Glomerular endothelial cell (primary cell): ENCODE measurements around the gene MAD1L1. TPM values are rescaled to one million over a fixed set of nuclear protein-coding genes. Genes with fewer than 3 reads are reported as not detected.

ENCODE experiments used
- DNase-seq: peaks from one replicate; pipeline ENCODE4 v3.0.0-alpha.2; 2011; ENCODE audit warnings: low read depth, low spot score; ENCODE audit errors: extremely low read depth
- total RNA-seq: library from RNA; depleted of rRNA; stranded (reverse); fragments of >200 nt; gene quantifications from 2 replicates; pipeline ENCODE4 v1.2.3, GENCODE V29; 2015

MAD1L1 gene
- total RNA-seq, 1 donor from 2014 or later = 59.4 TPM

DNA sequence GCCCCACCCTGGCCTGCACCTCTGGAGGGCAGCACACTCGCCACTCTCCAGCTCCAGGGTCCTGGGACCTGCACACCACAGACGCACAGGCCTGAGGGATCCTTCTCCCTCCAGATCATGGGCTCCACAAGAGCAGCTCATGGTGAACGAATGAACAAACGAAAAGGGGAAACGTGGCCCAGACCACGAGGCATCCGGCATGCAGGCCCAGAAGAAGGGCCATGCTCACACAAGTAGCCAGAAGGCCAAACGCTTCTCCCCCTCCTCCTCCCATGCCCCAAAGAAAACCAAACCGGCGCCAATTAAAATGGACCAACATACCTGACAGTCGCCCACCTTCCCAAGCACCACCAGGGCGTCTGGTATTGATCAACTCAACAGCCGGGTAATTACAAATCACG is 30.4 kb downstream of the MAD1L1 start:
- no peak for DNase-seq

DNA sequence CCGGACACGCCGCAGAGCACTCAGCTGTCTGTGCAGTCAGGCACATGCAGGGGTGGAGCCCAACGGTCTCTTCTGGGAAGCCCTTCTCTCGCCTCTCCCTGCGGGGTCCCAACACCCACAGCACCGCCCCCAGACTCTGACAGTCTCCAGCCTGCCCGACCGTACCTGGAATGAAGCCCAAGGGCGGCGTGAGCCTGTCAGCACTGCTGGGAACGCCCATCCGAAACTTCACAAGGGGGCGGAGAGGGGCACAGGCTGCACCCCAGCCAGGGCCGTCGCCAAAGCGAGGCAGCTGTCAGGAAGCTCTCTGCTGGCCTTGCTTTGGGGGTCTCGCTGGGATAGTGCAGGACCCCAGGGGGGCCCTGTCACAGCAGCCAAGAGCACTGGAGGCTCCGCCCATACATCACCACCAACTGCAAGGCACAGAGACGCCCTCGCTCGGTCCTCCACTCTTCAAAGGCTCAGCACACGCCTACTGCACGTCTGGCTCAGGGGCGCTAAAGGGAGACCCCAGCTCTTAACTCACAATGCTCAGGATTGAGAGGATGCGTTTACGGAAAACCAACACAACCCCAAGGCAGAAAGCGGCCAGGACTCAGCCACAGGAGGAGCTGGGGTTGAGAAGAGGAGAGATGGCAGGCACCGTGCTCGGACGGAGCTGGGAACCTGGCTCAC is 30.9 kb downstream of the MAD1L1 start:
- DNase-seq = no peak

DNA sequence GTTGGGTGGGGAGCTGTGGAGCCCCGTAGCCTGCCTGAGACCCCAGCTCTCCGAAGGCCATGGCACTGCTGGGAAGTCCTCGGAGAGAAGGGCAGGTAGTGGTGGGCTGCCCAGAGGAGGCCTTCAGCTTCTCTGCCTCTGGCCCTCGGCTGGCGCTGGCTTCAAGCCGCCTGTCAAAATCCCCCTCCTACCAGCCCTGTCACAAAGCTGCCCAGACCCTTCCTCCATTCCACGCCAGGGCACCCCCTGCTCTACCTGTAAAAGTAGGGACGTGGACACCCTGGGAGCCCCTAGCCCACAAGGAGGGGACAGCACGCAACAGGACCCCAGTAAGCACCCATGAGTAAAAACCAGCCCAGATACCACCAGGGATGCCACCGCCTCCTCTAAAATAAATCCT is 31.6 kb downstream of the MAD1L1 start:
- DNase-seq = no peak

DNA sequence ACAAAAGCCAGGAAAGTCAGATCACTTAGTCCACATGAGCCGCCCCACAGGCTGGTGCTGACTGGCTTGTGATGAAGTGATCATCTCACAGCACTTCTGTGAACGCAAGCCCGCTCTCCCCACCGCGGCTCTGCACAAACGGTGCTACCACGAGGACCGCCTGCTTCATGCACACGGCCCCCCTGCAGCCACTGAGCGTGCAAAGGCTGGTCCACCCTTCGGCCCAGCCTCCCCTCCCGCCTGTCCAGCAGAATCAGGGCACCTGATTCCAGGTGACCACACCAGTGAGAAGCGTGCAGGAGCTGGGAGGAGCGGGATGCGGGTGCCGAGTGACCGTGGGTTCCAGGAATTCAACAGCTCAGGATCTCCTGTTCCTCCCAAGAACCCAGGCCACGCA is 32.2 kb downstream of the MAD1L1 start:
- no peak for DNase-seq

DNA sequence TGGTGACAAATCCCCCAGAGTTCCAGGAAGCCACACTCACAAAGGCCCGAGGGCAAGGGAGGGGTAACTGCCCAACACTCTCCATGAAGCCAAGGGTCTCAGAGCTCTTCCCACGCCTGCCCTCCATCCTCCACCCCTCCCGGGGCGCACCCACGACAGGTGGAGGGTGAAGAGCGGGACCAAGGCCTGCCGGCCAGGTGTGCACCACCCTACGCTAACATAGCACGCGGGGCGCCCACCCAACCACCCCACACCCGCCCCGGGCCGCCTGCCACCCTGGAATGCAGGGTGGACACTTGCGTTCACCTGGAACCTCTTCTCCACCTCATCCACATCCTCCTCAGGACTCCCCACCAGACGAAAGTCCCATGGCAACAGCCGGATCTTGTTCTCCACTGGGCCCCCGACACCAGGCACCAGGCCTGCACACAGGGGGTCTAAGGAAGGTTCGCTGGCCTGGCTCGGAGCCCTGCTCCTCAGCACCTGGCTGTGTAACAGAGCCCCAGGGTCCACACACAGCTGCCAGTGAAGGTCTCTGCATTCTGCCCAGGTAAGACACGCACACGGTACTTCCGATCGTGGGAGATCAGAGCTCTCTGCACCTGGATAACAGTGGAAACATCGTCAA is 32.7 kb downstream of the MAD1L1 start:
- DNase-seq = no peak

DNA sequence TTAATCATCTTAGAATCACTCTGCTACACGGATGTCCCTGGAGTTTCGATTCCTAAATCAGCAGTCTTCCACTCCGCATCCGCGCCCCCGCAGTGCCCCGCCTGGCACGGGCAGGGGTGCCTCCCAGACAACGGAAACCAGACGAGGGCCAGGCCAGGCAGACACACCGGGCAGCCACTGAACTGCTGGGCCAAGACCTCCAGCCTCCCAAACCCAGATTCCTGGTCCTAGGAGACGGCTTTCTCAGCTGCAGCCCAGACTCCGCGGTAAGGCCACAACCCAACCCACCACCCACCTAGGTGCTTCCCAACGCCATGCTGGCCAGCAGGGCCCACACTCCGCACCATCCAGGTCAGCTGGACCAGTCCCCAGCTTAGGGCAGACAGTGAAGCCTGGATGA is 33.2 kb downstream of the MAD1L1 start:
- DNase-seq = no peak

DNA sequence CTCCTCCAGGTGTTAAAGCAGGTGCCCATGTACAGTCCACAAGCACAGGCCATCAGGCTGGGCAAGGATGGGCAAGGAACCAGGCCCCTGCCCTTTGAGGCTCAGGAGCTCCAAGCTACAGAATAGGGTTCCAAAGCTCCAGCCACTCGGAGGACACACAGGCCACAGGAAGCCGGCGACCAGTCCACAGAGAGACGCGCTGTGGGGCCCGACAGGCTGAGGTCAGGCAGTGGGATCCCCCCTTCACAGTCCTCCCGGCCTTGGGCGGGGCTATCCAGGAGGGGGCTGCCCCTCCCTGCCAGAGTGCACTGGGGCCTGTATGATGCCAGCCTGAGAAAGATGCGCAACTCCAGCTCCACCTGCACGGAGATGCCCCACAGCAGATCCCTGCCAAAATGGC is 34.0 kb downstream of the MAD1L1 start:
- no peak for DNase-seq

DNA sequence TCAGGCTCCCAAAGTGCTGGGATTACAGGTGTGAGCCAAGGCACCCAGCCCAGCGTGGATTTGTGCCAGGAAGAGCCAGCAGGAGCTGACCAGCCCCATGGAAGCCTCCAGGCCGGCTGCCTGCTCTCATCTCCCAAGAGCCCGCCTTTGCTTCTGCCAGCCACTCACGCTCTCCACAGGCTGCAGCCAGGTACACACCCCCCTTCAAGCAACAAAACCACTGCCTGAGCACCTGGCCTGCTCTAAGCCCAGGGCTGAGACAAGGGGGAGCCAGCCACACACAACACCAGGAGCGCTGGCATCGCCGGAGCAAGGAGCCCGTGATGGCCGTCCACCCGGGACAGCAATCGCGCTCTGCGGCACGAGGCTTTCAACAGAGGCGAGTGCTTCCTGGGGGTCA is 34.5 kb downstream of the MAD1L1 start:
- DNase-seq = no peak

DNA sequence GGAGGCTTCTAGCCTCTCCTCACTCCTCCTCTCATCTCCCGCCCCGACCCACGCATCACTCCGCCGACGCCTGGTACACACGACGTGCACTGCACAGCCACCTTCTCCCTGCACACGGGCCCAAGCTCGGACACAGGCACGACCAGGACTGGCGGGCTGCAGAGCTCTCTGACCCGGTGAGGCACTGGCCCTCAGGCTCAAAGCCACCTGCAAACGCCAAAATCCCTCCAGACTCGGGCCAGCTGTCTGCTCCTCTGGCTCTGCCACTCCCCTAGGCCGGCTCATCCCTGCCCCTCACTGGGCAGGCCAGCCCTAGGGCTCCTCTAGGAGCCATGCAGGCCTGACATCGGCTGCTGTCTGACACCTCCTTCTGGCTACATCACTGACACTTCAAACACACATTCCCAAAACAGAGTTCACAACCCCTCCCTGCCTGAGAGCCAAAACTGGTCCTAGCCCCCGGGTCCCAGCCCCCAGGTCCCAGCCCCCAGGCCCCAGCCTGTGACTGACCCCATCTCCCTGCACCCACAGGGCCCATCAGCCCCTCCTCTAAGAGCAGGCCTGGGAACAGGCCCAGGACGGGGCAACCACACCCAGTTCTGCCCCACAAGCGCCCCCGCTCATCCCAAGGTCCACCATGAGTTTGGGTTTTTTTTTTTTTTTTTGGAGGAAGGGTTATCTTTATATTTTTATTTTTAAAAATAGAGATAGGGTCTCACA is 35.1 kb downstream of the MAD1L1 start:
- no peak for DNase-seq

DNA sequence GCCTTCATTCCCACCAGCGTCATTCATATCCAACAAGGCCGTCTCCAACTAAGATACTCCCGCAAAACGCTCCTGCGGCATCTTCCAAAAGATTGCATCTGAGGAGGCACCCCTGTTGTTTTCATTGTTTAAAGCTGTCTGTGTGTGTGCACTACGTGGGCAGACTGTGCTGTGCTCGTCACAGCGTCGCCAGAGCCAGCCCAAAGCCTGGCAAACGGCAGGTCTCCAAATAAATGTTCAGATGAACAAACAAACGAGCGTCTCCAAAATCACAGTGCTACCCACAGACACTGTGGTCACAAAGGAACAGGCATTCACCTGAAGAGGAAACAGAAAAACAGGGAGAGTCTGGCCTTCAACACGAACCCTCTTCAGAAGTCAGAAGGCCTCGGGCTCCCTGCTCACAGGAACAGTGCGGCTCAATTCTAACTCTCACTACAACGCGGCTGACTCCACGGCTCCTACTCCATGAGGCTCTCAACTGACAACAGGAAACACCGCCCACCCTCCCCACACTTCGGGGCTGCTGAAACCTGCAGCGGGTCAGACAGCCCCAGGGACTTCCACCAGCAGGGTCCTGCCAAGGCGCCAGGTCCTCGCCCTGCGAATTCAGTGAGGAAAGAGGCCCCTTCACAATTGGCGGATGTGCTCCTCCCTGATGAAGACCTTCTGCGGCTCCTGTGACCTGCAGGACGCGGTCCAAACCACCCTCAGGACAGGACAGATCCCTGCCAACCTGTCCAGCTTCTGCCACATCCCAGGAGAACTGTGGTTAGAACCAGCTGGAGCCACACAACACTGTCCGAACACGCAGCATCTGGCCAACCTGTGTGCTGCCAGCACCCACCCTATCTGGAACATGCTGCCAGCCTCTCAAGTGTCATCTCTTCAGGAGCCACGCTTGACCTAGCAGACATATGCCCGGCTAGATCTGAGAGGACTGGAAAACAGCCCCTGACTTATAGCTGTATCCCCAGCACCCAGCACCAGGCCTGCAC is 36.1 kb downstream of the MAD1L1 start:
- DNase-seq = no peak

DNA sequence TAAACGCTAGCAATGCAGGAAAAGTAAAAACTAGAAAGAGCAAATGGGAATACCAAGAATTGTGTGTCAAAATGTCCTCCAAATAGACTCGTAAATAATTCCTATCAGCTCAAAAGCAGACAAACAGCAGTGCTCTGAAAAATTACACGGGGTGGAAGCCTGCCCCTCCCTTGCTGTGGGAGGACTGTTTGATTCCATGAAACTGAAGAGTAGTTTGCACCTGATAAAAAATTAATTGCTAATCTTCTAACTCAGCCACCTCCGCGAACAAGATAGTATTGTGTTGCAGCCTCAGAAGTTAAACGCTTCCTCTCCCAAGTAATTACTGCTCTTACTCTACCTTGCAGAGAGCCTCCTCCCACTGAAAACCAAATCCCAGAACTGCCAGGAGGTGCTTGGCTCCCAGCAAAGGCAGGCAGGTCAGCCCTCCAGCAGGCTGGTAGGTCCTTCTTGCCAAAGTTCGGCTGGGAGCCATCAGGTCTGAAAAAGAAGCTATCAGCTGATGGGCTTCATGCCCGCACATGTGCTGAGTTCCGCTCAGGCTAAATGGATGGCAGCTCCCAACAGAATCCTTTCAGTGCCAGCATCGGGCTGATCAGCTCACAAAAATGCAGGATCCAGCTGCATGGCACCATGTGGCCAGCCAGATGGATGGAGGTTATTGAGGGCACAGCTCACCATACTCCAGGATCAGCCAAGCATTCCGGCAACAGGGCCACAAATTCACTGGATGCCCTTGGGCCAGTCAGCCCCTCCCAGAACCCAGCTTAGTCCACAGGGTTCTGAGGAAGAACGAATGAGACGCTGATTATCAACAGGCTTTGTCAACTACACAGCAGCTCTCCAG is 37.1 kb downstream of the MAD1L1 start:
- DNase-seq = no peak

DNA sequence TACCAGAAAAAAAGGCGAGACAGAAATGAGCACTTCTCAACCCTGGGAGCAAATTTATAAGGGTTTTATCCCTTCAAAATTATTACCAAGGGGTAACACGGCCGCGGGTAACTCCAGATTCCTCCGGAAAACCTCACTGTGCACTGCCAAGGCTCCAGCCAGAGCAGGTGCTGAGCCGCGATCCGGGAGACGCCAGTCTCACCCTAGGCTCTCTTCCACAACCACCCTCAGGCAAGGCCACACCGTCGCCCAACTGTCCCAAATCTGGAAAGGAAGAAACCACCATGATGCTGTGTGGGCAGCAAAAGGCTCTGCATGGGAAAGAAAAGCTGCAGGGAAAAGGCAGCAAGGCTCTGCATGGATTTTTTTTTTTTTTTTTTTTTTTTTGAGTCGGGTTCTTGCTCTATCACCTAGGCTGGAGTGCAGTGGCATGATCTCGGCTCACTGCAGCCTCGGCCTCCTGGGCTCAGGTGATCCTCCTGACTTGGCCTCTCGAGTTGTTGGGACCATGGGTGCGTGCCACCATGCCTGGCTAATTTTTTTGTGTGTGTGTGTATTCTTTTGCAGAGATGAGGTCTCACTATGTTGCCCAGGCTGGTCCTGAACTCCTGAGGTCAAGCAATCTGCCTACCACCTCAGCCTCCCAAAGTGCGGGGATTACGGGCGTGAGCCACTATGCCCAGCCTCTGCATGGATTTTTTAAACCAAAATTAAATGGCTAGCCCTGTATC is 39.0 kb downstream of the MAD1L1 start:
- no peak for DNase-seq

DNA sequence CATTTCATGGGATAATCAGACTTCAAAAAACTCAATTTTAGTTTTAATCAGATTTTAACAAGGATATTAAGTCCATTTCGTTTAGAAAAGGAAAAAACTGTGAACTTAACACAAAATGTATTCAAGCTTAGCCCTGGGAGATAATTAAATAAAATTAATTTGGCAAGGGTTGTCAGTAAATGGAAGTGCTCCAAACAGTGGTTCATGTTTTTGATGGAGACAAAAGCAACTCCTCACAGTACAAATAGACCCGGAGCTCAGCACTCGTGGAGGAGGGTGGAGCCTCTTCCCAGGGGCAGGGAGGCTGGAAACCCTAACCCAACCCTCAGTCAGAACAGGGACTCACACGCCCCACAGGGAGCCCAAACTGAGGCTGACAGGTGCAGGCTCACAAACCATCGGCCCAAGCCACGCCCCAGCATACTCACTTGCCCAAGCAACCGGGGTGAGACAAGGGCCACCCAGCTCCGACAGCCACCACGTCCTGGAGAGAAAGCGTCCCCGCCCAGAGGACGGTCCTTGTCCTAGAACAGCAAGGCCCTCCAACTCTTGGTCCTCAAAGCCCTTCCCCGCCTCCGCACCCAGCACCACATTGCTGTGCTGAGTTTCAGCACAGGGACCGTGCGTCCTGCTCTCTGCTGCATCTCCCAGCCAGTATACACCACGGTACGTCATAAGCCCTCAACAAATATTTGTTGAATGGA is 39.8 kb downstream of the MAD1L1 start:
- DNase-seq = no peak

DNA sequence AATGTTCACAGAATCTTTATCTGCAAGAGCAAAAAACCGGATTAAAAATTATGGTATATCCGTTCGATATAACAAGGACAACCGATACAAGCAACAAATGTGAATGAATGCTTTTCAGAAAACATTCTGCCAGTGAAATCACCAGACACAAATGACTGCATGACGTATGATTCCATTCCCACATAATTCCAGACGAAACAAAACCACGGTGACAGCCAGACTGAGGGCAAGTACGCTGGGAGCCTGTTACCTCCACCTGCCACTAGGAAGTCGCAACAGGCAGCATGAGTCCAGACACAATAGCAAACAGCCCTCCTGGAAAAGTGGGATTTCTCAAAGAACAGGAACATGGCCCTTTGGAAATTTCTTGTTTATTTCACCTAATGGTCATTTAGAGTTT is 41.7 kb downstream of the MAD1L1 start:
- no peak for DNase-seq

DNA sequence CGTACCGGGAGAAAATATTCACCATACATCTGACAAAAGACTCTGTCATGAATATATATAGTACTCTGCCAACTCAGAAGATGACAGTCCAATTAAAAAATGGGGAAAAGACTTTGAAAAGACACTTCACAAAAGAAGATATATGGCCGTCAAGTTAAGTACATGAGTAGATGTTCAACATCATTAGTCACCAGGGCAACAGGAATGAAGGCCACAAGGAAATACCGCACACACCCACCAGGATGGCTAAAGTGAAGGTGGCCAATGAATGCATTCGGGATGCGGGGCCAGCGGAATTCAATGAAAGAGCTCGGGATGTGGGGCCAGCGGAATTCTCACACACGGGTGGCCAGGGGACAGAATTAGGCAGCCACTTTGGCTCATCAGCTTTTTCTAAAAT is 42.2 kb downstream of the MAD1L1 start:
- DNase-seq = no peak

DNA sequence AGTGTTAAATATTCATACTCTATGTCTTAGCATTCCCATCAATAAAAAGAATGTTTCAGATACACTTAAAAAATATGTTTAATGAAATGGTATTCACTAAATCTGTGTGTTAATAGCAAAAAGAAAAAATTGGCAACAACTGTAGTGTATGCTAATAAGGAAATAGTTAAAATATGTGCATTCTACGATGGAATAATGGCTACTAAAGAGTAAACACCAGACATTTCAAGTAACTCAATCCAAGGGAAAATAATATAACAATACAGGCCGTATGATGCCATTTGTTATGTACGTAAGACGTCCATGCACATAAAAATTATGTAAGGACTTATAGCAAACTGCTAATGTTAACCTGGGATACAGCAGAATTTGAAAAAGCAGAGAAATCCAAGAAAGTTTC is 46.6 kb downstream of the MAD1L1 start:
- no peak for DNase-seq

DNA sequence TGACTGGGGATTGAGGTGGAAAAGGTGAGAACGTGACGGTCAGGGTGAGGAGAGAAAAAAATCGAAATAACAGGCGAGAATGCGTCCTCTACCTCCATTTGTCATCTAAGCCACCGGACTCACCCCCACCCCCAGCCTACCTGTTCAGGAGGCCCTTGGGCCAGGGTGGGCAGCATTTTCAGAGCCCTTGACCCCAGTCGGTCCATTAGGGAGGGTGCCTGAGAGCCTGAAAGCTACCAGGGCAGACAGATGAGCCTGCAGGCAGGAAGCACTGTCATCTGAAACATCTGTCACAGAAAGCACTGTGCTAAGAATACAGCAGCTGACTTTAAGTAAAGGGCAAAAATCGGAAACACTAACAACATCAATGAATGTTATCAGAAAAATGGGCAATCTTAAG is 47.0 kb downstream of the MAD1L1 start:
- no peak for DNase-seq

DNA sequence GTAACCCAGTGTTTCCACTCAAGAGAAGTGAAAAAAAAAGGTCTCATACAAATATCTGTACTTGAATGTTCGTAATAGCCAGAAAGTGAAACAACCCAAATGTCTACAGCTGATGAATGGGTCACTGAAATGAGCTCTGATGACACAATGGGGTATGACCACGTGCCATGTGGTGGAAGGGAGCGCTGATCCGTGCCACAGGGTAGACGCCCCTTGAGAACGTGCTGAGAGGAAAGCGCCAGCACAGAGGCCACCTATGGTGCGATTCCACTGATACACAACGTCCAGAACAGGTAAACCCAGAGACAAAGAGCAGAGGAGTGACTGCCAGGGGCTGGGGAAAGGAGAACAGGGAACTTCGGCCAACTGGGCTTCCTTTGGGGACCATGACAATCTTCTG is 50.3 kb downstream of the MAD1L1 start:
- no peak for DNase-seq
